NOMO-1 treated with dmso at 0.1 percent for 144 hours (cell line): ENCODE measurements around the gene RWDD3.

ENCODE experiments used
- DNase-seq: peaks from one replicate; lab custom pipeline; 2025; ENCODE audit not compliant: unreplicated experiment; lab: John Stamatoyannopoulos, UW

RWDD3 gene

DNA sequence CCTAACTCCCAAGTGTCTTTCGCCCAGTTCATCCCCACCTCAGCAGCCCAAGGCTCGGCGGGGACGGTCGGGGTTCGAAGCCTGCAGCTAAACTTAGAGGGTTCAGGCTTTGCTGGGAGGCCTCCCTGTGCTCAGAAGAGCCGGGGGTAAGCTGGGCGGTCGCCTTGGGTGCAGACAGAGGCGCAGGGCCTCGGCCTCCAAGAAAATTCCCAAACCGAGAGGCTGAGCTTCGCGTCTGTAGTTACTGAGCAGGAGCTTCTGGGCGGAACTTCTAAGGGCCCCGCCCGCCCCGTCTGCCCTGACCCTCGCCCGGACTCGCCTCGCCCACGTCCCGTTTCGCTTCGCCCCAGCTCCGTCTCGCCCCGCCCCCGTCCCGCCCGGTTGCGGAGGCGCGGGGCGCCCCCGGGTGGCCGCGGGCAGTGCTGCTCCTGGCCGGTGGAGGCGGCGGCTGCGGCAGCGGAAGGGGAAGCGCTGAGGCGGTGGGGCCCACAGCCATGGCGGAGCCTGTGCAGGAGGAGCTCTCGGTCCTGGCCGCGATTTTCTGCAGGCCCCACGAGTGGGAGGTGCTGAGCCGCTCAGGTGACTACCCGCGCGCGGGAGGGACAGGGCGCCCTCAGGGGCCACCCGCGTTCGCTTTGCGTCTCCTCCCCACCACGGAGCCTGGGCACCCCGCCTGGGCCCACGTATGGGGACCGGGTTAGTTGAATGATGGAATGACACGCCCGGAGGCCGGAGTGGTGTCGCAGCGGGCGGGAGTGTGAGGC is at the start of gene RWDD3:
Gene RWDD3 (plus strand): TSS at position 474 of the 764 bp plus-strand sequence. CDS start 21 bp downstream, at position 495.
- DNase-seq, result peak; percentile 86

DNA sequence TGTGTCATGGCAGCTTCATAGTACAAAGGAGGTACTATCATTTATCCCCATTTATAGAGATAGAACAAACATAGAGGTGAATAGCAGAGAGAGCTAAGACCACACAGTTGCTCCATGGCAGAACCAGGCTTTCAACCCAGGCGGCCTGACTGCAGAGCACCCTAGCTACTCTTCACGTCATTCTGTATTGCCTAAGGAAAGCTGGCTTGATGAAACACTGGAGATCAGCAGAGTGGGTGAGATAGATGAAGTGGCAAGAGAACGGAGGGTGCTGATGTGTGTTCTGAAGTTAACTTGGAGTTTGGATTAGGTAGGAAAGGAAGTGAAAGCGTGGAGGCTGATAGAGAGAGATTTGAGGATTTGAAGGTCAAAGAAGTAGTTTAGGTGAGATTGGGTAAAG is 47.9 kb upstream of the RWDD3 start:
- DNase-seq, result no peak

DNA sequence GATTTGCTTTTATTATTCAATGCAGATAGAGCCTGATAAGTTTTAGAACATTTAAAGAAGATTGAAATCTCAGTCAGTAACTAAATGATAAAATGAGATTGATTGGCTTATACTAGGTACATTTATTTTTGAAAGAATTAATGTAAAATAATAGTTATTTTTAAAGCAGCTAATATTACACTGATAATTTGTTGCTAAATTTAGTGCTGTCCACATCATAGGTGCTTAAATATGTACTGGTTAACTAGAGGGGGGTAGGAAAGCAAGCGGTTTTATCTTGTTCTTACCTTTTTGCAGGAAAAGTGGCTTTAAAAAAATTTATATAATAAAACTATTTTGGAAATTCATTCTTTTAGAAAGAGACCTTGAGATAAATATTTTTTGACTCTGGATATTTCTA is 40.4 kb upstream of the RWDD3 start:
- no peak for DNase-seq

DNA sequence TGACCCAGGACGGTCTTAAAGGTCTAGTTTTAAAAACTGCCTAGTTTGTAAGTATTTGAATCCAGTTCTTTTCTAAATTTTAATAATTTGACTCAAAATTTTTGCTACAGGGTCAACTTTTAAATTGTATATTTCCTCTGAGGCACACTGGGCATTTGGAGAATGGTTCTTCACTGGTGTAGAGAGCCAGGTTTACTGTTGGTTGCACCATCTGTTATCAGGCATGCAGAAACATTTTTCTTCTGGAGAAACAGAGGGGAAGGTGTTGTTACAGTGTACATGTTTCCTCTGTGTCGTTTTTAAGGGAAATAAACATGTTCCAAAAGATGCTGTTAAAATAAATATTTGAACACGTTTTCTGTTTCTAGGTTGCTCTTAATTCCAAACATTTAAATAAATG is 39.0 kb upstream of the RWDD3 start:
- DNase-seq, result no peak

- no peak for DNase-seq
These were observed 38.0 kb upstream of the RWDD3 start for GRCh38 chr1:95196017-95196416.

GRCh38 chr1:95197616-95198252 is 36.3 kb upstream of the RWDD3 start:
- no peak for DNase-seq

GRCh38 chr1:95201905-95202304 is 32.1 kb upstream of the RWDD3 start:
- DNase-seq, result no peak

- no peak for DNase-seq
These were observed 30.0 kb upstream of the RWDD3 start for GRCh38 chr1:95203908-95204437.

GRCh38 chr1:95206514-95206913 is 27.5 kb upstream of the RWDD3 start:
- no peak for DNase-seq

DNA sequence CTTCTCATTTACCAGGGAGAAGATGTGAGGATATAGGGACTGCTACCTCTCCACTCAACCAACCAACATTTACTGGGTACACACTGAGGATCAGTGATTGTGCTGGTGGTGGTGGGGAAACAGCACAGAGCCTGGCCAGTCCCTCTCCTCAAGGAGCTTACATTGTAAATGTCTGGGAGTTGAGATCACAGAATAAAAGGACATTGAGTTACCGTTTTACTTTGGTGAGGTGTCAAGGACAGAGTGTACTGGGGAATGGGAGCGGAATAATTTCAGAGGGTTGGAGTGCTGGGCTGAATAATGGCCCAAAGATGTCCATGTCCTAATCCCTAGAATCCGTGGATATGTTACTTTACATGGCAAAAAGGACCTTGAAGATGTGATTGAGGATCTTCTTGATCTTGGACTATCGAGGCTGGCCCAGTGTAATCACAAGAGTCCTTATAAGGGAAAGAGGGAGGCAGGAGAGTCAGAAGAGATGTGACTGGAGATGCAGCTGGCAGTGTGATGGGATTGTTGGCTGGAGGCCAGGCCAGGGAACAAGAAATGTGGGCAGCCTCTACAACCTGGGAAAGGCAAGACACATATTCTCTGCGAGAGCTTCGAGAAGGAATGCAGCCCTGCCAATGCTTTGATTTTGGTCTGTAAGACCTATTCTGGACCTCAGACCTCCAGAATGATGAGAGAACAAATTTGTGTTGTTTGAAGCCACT is 26.6 kb upstream of the RWDD3 start:
- no peak for DNase-seq

DNA sequence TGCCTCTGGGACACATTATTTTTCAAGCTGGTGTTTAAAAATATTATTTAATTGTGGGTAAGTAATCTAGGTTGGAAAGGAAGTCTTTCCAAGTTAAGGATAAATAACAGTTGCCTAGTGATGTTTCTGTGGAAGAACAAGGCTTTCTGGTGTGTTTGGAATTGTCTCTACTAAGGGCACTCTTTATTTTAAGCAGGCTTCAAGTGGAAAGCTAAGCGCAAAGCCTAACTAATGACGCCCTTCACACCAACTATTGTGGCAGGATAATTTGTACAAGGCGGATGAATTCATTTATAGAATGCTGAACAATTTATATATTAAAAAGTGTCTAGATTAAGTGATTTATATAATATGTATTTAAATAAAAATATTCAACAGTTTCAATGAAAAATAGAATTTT is 25.1 kb upstream of the RWDD3 start:
- no peak for DNase-seq

DNA sequence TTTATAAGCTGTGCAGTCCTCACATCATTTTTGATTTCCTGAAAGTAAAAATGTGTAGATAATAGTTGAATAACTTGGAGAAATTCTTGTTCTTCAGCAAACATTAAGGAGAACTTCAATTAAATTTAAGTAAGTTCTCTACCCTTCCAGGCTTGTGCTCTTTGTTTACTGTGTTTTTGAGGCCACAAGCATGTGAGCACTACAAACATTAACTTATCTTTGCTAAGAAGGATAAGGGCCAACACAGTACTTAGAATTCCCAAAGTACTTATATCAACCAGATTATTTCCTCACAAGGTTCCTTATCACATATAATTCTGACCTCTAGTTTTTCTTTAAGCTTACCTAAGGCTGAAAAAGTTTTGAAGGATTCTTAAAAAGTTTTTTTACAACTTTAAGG is 24.7 kb upstream of the RWDD3 start:
- DNase-seq, result no peak

GRCh38 chr1:95216292-95216990 is 17.6 kb upstream of the RWDD3 start:
- DNase-seq, result no peak

GRCh38 chr1:95217371-95217770 is 16.6 kb upstream of the RWDD3 start:
- no peak for DNase-seq

GRCh38 chr1:95219407-95219806 is 14.6 kb upstream of the RWDD3 start:
- no peak for DNase-seq

- no peak for DNase-seq
These were observed 12.7 kb upstream of the RWDD3 start for GRCh38 chr1:95221306-95221705.

DNA sequence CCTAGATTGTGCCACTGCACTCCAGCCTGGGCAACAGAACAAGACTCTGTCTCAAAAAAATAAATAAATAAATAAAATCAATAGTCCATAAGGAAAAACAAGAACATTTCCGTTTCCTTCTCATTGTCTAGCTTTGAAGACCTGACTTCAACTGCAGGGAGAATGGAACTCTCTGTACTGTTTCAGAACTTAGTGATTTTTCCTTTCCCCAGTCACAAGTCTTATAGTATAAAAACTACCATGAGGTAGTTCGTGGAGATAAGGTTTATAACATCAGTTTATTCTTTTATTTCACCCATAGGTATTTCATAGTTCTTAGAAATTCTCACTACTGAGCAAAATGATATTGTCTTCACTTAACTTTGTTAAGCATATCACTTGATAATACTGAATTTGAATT is 11.4 kb upstream of the RWDD3 start:
- no peak for DNase-seq

DNA sequence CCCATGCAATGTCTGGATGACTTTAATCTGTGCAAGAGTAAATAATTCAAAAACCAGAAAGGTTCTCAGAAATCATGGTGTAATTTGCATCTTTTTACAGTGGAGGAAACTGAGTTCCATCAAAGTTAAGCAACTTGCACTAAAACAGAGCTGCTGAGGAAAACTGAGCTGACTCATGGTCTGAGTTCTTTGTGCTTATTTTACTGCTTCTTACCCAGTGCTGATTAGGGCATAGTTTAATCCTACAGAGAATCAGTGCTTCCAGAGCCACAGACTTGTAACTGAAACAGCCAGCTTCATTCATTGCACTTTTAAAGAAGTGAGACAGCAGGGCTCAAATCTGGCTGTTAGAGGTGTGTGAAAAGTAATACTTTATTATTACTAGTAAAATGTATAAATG is 10.9 kb upstream of the RWDD3 start:
- no peak for DNase-seq

DNA sequence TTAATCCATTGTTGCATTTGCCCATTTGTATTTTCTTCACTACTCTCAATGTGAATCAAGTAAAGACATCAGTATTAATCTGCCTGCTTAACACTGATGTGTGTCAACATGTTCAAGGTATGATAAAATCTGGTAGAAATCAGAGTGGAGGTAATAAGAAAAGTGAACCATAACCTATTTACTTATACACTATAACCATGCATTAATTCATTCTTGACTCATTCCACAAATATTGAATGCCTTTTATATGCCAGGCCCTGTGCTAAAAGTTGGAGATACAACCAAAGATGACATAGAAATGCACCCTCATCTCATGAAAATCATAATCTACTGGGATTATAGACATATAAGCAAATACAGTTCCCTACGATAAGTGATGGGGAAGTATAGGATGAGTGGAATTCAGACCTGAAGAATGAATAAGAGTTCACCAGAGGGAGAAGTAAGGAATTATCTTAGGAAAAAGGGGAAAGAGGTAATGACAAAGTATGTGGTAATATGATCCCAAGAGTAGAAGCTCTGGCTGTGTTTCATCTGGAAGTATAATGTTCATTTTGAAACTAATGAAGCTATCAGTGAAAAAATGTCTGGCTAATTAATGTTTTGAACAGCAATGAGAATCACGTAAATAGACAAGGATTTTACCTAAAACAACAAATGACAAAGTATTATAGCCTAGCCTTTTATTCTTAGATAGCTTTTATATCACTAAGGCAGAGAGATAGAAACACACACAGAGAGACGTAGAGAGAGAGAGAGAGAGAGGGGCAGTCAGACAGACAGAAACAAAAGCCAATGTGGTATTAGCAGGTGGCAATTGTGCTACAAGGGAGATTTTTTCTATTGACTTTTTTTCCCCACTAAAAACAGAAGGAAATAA is 7.0 kb upstream of the RWDD3 start:
- no peak for DNase-seq

DNA sequence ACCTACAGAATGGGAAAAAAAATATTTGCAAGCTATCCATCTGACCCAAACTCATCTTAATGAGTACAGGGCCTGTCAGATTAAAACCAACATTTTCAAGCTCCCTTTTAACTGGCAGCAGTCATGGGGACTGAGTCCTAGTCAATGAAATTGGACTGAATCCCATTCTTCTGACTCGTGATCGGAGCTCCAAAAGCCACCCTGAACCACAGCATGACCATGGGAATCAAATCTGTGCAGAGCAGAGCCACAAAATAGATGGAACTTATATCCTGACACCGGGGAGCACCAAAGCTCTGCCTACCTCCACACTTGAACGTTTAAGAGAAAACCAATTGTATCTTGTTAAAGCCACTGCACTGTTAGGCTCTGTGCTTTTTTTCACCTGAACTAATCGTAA is 5.0 kb upstream of the RWDD3 start:
- no peak for DNase-seq
